PC-3 (cell line): ENCODE data around the gene ANTXR1. TPM values are rescaled to one million over a fixed set of nuclear protein-coding genes. Genes with fewer than 3 reads are reported as not detected.

ENCODE experiments used
- ATAC-seq: fragments of 200-7000 bp; cut with Tn5 transposase; 2 replicates; pipeline ENCODE4 v1.9.1; 2020; ENCODE audit warnings: mild to moderate bottlenecking, moderate library complexity
- BruUV-seq: library from RNA; stranded (reverse); fragments of 400-500 nt; replicated peaks from 2 replicates; lab custom pipeline; 2021; lab: Mats Ljungman, UMichigan
- CTCF ChIA-PET: fragments of 300-600 bp; sonication (Branson Sonifier 250); formaldehyde crosslinking; loops from one replicate; lab custom pipeline; 2022; ENCODE audit warnings: antibody characterized with exemption; lab: Charles Lee
- POLR2A ChIA-PET: fragments of 300-600 bp; sonication (Branson Sonifier 250); formaldehyde crosslinking; loops from one replicate; lab custom pipeline; 2022; ENCODE audit warnings: antibody characterized with exemption; ENCODE audit not compliant: unreplicated experiment; lab: Charles Lee
- DNase-seq: peaks from one replicate; pipeline ENCODE4 v3.0.0-alpha.2; 2015
- H2AFZ ChIP-seq: fragments of 300-600 bp; sonication (generic); 2 replicates; pipeline ENCODE4 v1.6.0; 2016; ENCODE audit warnings: antibody characterized with exemption, low read length
- H3F3A ChIP-seq: fragments of 300-600 bp; sonication (generic); one replicate; pipeline ENCODE4 v1.6.0; 2017; ENCODE audit warnings: antibody characterized with exemption, low read length, control low read depth, mild to moderate bottlenecking; ENCODE audit not compliant: unreplicated experiment
- H3K27ac ChIP-seq: fragments of 300-600 bp; sonication (generic); 2 replicates; pipeline ENCODE4 v1.5.1; 2016; ENCODE audit warnings: mild to moderate bottlenecking, low read length
- H3K27me3 ChIP-seq: fragments of 300-600 bp; sonication (generic); 2 replicates; pipeline ENCODE4 v1.6.1; 2016; ENCODE audit warnings: low read length, mixed read lengths
- H3K36me3 ChIP-seq: fragments of 300-600 bp; sonication (generic); 2 replicates; pipeline ENCODE4 v1.6.1; 2016; ENCODE audit warnings: low read depth, mixed run types, low read length, mixed read lengths
- H3K4me1 ChIP-seq: fragments of 300-600 bp; sonication (generic); 2 replicates; pipeline ENCODE4 v1.5.1; 2016; ENCODE audit warnings: low read length; ENCODE audit not compliant: insufficient read depth
- H3K4me2 ChIP-seq: fragments of 300-600 bp; sonication (generic); 2 replicates; pipeline ENCODE4 v1.6.0; 2016; ENCODE audit warnings: low read length
- H3K4me3 ChIP-seq: fragments of 300-600 bp; sonication (generic); 2 replicates; pipeline ENCODE4 v1.5.1; 2016; ENCODE audit warnings: mild to moderate bottlenecking, low read length, mixed read lengths
- H3K79me2 ChIP-seq: fragments of 300-600 bp; sonication (generic); 2 replicates; pipeline ENCODE4 v1.6.1; 2017; ENCODE audit warnings: low read length, mixed read lengths
- H3K9ac ChIP-seq: fragments of 300-600 bp; sonication (generic); 2 replicates; pipeline ENCODE4 v1.6.0; 2016; ENCODE audit warnings: mild to moderate bottlenecking, low read length
- H3K9me2 ChIP-seq: fragments of 300-600 bp; sonication (generic); replicated peaks from 2 replicates; pipeline ENCODE4 v1.6.1; 2016; ENCODE audit warnings: mixed run types, low read length, mixed read lengths
- H3K9me3 ChIP-seq: fragments of 300-600 bp; sonication (generic); 2 replicates; pipeline ENCODE4 v1.6.1; 2016; ENCODE audit warnings: low read length, mixed read lengths
- H4K20me1 ChIP-seq: fragments of 300-600 bp; sonication (generic); 2 replicates; pipeline ENCODE4 v1.6.1; 2016; ENCODE audit warnings: low read length, mixed read lengths
- CTCF ChIP-seq: fragments of 300-600 bp; sonication (generic); conservative IDR thresholded peaks from 2 replicates; pipeline ENCODE4 v1.5.1; 2017; ENCODE audit warnings: antibody characterized with exemption, low read depth, mild to moderate bottlenecking, low read length
- EZH2 ChIP-seq: fragments of 300-600 bp; sonication (generic); IDR thresholded peaks from one replicate; pipeline ENCODE4 v1.6.1; 2017; ENCODE audit warnings: antibody characterized with exemption, mild to moderate bottlenecking, low read length; ENCODE audit not compliant: unreplicated experiment
- EZH2phosphoT487 ChIP-seq: fragments of 300-600 bp; sonication (generic); IDR thresholded peaks from 2 replicates; pipeline ENCODE4 v1.6.1; 2018; ENCODE audit warnings: mild to moderate bottlenecking, antibody characterized with exemption, low read length, borderline replicate concordance
- intact Hi-C: fragments of 100-400 bp; cut with micrococcal nuclease; formaldehyde crosslinking; loops from 2 replicates; pipeline ENCODE4 v1.9.0; 2023
- total RNA-seq: library from RNA; depleted of rRNA; stranded (reverse); fragments of >200 nt; gene quantifications from 2 replicates; pipeline ENCODE4 v1.2.3, GENCODE V29; 2014

Gene ANTXR1
- total RNA-seq, 1 experiment from 2014 or later, result 31.2 TPM

GRCh38 chr2:69032336-69032735, 19.4 kb downstream of the ANTXR1 start:
- Histone ChIP-seq H3K79me2 (peaks cover 13% of the 10 kb centered on the region), H3F3A (no peaks in the 10 kb centered on the region), H3K27me3 (no peaks in the 10 kb centered on the region), H3K4me3 (no peak overlapping the region), H2AFZ (no peak overlapping the region), H3K4me2 (no peak overlapping the region), H3K27ac (no peak overlapping the region), H3K4me1 (no peaks in the 10 kb centered on the region), H3K9me2 (no peaks in the 10 kb centered on the region), H4K20me1 (no peaks in the 10 kb centered on the region), H3K9me3 (no peaks in the 10 kb centered on the region), H3K9ac (no peak overlapping the region), H3K36me3 (no peaks in the 10 kb centered on the region)
- DNase-seq (no peak), ATAC-seq (no peak)
- no TSS peak for BruUV-seq
- TF ChIP-seq CTCF, result no peak
- no peak for TF ChIP-seq EZH2phosphoT487
- TF ChIP-seq EZH2, result no peak
- POLR2A ChIA-PET, result no interaction called here
- CTCF ChIA-PET, result no interaction called here
- intact Hi-C loops, result no loop called here

GRCh38 chr2:69033461-69034095, 20.6 kb downstream of the ANTXR1 start:
- no peaks in the 10 kb centered on the region for H3K9me3 ChIP-seq
- ChIA-PET POLR2A (no interaction called here), CTCF (no interaction called here)
- H3K4me1 ChIP-seq, result no peaks in the 10 kb centered on the region
- no peak overlapping the region for H3K4me2 ChIP-seq
- peaks cover 13% of the 10 kb centered on the region; the same call in 1 of the 2 replicates for H3K79me2 ChIP-seq
- TF ChIP-seq EZH2, result no peak
- TF ChIP-seq CTCF, result no peak
- no peak for TF ChIP-seq EZH2phosphoT487
- no peak overlapping the region for H2AFZ ChIP-seq
- H3K36me3 ChIP-seq, result no peaks in the 10 kb centered on the region
- no peak overlapping the region for H3K4me3 ChIP-seq
- BruUV-seq, result no TSS peak
- no peak overlapping the region for H3K27ac ChIP-seq
- H3K9me2 ChIP-seq, result no peaks in the 10 kb centered on the region
- H4K20me1 ChIP-seq, result no peaks in the 10 kb centered on the region
- H3F3A ChIP-seq, result no peaks in the 10 kb centered on the region
- ATAC-seq, result no peak
- intact Hi-C loops, result no loop called here
- H3K9ac ChIP-seq, result no peak overlapping the region
- H3K27me3 ChIP-seq, result no peaks in the 10 kb centered on the region
- DNase-seq, result no peak

GRCh38 chr2:69034122-69034521, 21.1 kb downstream of the ANTXR1 start:
- no peaks in the 10 kb centered on the region for H3F3A ChIP-seq
- H3K4me3 ChIP-seq, result no peak overlapping the region
- H3K4me2 ChIP-seq, result no peak overlapping the region
- H4K20me1 ChIP-seq, result no peaks in the 10 kb centered on the region
- TF ChIP-seq EZH2, result no peak
- TF ChIP-seq CTCF, result no peak
- TF ChIP-seq EZH2phosphoT487, result no peak
- peaks cover 13% of the 10 kb centered on the region; the same call in 1 of the 2 replicates for H3K79me2 ChIP-seq
- ChIA-PET CTCF (no interaction called here), POLR2A (no interaction called here)
- no TSS peak for BruUV-seq
- DNase-seq (no peak), ATAC-seq (no peak)
- no peak overlapping the region for H3K9ac ChIP-seq
- no peaks in the 10 kb centered on the region for H3K9me3 ChIP-seq
- H3K36me3 ChIP-seq, result no peaks in the 10 kb centered on the region
- H3K4me1 ChIP-seq, result no peaks in the 10 kb centered on the region
- no peak overlapping the region for H3K27ac ChIP-seq
- H3K9me2 ChIP-seq, result no peaks in the 10 kb centered on the region
- no peaks in the 10 kb centered on the region for H3K27me3 ChIP-seq
- intact Hi-C loops, result no loop called here
- H2AFZ ChIP-seq, result no peak overlapping the region
